GM11168 (cell line): Measurements from ENCODE around the gene MAP3K6.

Source experiments
- in situ Hi-C: fragments of 300-500 bp; cut with MboI; formaldehyde crosslinking; loops from one replicate; pipeline ENCODE4 v1.12.0; 2022; ENCODE audit warnings: low sequenced_read_pairs; ENCODE audit not compliant: unreplicated experiment

Gene MAP3K6

GRCh38 chr1:27339213-27339612, 27.5 kb downstream of the MAP3K6 start:
- in situ Hi-C loops = no loop called here

DNA sequence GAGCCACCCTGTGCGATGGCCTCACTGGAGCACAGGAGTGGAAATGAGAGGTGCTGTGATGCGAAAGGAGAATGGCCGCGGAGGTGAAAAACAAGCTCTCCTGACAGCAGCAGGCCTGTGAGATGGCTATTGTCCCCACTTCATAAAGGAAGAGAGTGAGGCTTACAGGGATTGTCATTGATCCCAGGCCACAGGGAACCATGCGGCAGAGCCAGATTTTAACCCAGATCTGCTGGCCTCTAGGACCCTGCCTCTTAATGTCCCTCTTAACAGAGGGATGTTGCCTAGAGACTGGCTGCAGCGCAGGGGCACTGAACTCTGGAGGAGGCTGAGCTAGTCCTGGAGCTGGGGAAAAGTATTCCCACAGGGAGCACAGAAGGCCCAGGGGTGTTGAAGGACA, 28.0 kb downstream of the MAP3K6 start:
- in situ Hi-C loops = no loop called here

DNA sequence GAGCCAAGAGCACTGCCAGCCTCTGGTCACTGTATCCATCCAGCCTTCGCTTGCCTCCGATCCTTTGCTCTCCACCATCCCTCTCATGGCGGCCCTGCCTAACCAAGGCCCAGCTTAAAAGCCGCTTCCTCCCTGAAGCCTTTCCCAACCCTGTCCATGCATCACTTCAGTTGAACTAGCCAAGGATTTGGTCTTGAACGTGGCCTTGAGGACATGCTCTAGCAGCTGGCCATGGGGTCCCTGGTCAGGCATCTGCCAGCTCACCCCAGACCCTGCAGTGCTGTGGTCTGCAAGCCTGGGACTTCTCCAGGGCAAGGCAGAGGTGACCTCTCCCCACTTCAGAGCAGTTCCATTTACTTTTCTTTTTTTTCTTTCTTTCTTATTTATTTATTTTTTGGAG, 30.0 kb downstream of the MAP3K6 start:
- in situ Hi-C loops = no loop called here

- in situ Hi-C loops = no loop called here
Observed at GRCh38 chr1:27335506-27336422, 31.0 kb downstream of the MAP3K6 start.

GRCh38 chr1:27333717-27334279, 33.0 kb downstream of the MAP3K6 start:
- in situ Hi-C loops = no loop called here

GRCh38 chr1:27332536-27333281, 34.1 kb downstream of the MAP3K6 start:
- in situ Hi-C loops = no loop called here

GRCh38 chr1:27331922-27332321, 34.8 kb downstream of the MAP3K6 start:
- in situ Hi-C loops = no loop called here

DNA sequence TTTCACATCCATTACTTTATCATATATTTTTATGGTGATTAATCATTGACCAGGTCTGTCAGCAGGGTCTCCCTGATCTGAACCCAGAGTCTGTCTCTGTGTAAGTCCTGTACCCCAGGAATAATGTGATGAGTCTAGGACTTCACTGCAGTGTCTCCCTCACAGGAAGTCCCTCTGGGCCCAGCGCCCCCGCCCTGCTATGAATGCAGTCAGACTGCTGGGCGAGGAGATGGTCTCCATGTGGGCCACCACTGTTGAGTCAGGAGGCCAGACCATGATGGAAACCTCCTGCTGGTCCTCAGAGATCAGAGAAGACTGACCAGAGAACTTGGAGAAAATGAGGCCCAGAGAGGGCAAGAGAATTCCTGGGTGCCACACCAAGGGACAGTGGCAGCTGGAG, 35.3 kb downstream of the MAP3K6 start:
- in situ Hi-C loops = no loop called here

DNA sequence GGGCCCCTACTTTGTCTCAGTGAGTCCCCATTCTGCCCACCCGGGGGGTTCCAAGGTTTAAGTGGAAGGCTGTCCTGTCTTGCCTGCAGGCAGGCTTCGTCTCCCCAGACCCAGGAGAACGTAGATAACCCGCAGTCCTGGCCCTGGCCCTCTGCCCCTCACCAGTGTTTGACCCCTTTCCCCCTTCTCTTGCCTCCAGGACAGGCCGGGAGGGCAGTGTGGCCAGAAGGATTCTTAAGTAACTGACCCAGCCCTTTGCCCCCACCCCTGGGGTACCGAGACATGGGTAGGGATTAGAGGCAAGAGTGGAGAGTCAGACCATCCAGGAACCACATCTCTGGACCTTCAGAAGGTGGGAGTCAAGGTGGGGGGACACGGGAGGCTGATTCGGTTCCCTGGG, 36.0 kb downstream of the MAP3K6 start:
- in situ Hi-C loops = no loop called here

GRCh38 chr1:27327964-27328363, 38.8 kb downstream of the MAP3K6 start:
- in situ Hi-C loops = no loop called here

GRCh38 chr1:27325286-27325685, 41.5 kb downstream of the MAP3K6 start:
- in situ Hi-C loops = no loop called here

GRCh38 chr1:27322569-27323240, 44.1 kb downstream of the MAP3K6 start:
- in situ Hi-C loops = no loop called here

DNA sequence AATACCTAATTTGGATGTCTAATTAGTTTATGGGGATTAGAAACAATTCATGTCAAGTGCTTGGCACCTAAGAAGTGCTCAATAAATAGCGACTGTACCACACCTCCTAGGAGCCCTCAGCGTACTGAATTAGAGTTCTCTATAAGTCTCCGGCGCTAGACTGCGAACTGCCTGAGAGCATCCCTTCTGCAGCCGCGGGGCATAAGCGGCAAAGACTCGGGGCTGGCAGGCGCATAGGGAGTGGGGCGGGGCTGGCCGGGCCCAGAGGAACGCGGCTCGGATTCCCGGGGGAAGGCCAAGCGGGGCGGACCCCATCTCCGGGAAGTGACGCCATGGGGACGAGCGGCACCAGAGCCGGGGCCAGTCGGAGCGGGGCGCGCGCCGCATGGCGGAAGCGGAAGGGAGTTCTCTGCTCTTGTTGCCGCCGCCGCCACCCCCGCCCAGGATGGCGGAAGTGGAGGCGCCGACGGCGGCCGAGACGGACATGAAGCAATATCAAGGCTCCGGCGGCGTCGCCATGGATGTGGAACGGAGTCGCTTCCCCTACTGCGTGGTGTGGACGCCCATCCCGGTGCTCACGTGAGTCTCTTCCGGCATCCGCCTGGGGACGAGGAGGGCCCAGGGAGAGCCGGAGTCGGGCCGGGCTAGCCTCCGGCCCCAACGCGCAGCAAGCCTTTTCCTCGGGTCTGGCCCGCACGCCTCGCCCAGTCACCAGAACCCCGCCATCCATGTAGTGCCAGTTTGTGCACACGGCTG, 44.8 kb downstream of the MAP3K6 start, which contains the start of gene TMEM222:
TMEM222 (plus strand) TSS at position 351 of the 756 bp plus-strand sequence; CDS start at position 386, 35 bp downstream.
- in situ Hi-C loops = no loop called here

GRCh38 chr1:27318596-27318995, 48.2 kb downstream of the MAP3K6 start:
- in situ Hi-C loops = no loop called here

DNA sequence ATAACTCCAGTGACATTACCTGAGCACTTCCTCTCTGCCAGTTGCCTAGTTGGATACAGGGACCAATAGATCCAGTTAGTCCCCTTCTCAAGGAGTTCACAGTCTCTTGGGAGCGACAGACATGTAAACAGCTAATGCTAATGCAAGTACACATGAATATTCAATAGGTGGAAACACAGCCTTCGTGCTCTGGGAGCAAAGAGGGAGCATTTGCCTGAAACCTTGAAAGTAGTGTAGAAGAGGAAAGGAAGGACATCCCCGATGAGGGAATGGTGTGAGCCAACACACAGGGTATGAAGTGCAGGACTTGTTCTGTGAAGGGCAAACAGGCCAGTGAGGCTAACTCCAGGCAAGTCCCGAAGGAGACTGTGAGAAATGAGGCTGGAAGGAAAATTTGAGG, 48.6 kb downstream of the MAP3K6 start:
- in situ Hi-C loops = no loop called here

DNA sequence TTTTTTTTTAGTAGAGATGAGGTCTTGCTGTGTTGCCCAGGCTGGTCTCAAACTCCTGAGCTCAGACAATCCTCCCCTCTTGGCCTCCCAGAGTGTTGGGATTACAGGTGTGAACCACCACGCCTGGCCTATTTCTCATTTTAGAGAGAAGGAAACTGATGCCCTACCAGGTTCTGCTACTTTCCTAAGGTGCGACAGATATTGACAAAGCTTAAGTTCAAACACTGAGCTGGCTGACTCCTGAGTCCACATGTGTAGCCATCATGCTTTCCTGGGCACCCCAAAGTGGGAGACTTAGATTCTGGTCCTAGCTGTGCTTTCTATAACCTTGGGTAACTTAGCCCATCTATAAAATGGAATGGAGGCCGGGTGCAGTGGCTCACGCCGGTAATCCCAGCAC, 49.9 kb downstream of the MAP3K6 start:
- in situ Hi-C loops = no loop called here

GRCh38 chr1:27314737-27315136, 52.0 kb downstream of the MAP3K6 start:
- in situ Hi-C loops = no loop called here

GRCh38 chr1:27314169-27314568, 52.6 kb downstream of the MAP3K6 start:
- in situ Hi-C loops = no loop called here

DNA sequence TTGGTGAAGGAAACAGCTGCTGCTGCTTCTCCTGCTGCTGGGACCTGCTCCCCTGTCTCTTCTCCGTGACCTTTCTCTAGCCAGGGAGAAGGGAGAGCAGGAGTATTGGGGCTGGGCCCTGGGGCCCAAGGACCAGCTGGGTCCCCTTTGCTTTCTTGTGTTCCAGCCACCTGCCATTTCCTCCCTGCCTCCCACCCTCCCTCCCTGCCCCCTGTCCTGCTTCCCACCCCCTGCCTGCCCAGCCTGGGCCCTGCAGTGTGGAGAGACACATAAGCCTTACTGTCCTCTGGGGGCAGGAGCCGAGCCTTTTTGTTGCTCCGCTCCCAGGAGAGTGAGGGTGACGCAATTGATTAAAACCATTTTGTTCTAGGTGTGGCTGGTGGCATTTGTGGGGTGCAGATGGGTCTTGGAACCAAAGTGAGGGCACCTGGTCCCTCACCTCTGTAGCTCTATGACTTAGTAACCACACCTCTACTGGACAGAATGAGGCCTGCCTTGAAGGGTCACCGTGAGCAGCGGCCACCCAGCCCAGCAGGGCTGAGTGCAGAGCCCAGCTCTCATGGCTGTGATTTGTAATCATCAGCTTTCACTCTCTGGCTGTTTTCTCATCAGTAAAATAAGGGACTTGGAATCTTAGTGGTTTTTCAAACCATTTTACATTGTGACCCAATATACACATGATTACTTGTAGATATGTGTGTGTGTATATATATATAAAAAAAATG, 58.7 kb downstream of the MAP3K6 start:
- in situ Hi-C loops = no loop called here
